NK-92 treated with Interleukin-12 subunit alpha and Interleukin-12 subunit beta, amount 100 ng/mL, for 24 hours (cell line): ENCODE measurements around the gene GJA3.
"Not testable (repeated sequence)": the region's sequence is repeated elsewhere in the genome, so short reads cannot be mapped to it uniquely, and the experiment has no call there.

ENCODE experiments used
- DNase-seq: peaks from one replicate; lab custom pipeline; 2025; lab: John Stamatoyannopoulos, UW

Gene GJA3

DNA sequence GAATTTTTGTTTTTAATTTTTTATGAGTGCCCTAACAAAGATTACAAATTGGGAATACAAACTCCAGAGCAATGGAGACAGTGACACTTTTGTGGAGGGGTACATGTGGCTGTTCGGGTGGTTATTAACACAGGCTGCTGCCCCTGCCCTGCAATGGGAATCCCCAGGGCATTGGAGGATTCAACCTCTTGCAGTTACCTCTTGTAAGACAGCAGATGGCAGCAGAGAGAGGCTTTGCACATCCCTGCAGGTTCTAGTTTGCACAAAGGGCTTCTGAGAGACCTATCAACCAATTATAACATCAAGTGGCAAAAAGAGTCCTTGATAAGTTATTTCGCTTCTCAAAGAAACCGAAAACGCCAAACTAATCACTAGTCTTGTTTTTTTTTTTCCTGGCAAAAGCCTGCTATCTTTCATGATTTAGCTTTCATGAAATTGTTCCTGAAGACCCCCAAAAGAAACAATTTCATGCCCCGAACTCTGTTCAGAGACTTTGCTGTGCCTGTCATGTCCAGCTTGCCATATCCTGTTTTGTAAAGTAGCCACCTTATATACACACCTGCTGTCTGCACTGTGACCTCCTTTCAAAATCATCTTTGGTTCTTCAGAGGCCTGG lies 21.5 kb upstream of the GJA3 start:
- peak; percentile 39 for DNase-seq

- no peak for DNase-seq
These were observed 20.3 kb upstream of the GJA3 start for GRCh38 chr13:20181188-20181587.

- no peak for DNase-seq
These were observed 17.3 kb upstream of the GJA3 start for GRCh38 chr13:20178156-20178555.

- no peak for DNase-seq
These were observed 16.4 kb upstream of the GJA3 start for GRCh38 chr13:20177049-20177831.

GRCh38 chr13:20175907-20176652 lies 15.2 kb upstream of the GJA3 start:
- no peak for DNase-seq

DNA sequence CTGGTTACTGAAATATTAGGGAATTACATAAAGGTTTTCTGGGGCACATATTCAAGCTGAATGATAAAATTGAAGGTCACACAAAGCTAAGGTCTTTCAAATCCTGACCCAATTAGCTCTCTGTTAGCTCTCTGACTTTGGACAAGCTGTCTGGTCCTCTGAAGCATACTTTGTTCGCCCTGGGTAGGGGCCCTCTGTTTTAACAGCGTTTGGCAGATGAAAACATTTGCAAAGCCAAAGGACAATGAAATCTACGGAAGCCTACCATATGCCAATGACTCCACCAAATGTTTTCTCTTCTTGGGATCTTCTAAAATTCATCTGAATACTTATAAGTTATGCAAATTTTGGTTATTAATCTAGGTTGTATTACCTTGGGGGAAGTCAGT lies 14.5 kb upstream of the GJA3 start:
- no peak for DNase-seq

- DNase-seq: peak; percentile 75
These were observed 14.0 kb upstream of the GJA3 start for GRCh38 chr13:20174656-20175405.

DNA sequence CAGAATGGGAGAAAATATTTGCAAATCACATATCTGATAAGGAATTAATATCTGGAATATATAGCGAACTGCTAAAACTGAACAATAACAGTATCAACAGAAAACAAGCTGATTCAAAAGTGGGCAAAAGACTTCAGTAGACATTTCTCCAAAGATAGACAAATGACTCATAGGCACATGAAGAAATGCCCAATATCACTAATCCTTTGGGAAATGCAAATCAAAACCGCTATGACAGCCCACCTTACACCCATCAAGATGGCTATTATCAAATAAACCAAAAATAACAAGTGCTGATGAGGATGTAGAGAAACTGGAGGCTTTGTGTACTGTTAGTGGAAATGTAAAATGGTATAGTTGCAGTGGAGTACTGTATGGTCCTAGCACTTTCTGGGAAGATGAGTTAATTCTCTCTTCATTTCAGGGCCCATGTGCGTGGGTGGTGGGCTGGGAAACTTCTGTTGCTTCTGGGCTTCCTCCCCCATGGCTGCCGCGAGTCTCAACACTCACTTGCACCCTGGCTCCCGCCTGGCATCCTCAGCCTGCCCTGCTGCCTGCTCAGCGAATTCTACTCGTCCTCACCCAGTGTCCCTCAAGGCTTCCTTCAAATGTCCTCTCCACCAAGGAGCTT lies 12.4 kb upstream of the GJA3 start:
- no peak for DNase-seq

GRCh38 chr13:20171364-20171763 lies 10.5 kb upstream of the GJA3 start:
- DNase-seq: no peak

DNA sequence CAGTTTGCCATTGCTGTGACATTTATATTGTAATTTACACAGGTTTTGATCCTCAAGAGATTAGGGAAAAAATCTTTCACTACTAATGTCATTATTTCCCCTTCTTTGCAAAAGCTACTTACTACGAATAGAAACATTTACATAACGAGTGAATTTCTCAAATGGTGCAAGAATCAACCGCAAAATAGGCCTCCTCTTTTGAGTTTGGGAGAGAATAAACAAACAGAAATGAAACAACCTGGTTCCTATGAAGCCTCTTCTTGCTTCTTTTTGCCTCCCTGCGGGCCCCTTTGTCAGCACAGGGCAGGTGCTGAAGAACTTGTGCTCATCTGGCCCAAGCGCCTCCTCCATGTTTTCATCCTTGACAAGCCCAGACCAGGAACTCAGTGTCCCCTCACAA lies 10.1 kb upstream of the GJA3 start:
- no peak for DNase-seq

DNA sequence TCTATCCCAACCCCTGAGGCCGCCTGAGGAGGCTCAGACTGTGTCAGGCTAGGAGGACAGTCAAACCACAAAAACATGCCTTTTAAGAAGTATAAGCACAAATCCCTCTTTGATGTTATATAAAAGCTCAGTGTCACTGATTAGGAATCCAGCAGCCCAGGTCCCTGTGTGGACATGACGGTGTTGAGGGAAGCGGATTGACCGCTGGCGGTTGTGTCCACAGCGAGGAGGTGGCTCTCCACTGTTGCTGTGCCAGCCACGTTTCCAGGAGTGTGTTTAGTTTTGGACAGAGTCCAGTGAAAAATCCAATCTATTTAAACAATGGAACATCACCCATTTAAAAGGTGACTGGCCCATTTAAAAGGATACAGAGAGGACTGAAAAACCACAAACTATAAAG lies 7.5 kb upstream of the GJA3 start:
- DNase-seq: no peak

- DNase-seq: no peak
These were observed 4.8 kb upstream of the GJA3 start for GRCh38 chr13:20165417-20166257.

DNA sequence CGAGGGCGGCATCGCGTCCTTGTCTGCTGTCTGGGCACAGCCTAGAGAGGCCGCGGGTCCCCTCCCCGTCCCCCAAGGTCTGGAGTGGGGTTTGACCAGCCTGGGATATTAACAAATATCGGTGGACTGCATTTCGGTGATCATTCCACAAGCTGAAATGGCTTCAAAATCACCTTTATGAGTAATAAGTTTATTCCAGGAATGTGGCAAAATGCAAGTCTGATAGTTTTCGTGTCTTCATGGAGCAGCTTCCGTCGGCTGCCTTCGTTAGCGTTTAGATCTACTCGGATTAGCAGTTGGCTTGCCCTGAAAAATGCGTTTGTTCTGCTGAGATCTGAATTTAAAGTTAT lies 1.1 kb upstream of the GJA3 start:
- no peak for DNase-seq

DNA sequence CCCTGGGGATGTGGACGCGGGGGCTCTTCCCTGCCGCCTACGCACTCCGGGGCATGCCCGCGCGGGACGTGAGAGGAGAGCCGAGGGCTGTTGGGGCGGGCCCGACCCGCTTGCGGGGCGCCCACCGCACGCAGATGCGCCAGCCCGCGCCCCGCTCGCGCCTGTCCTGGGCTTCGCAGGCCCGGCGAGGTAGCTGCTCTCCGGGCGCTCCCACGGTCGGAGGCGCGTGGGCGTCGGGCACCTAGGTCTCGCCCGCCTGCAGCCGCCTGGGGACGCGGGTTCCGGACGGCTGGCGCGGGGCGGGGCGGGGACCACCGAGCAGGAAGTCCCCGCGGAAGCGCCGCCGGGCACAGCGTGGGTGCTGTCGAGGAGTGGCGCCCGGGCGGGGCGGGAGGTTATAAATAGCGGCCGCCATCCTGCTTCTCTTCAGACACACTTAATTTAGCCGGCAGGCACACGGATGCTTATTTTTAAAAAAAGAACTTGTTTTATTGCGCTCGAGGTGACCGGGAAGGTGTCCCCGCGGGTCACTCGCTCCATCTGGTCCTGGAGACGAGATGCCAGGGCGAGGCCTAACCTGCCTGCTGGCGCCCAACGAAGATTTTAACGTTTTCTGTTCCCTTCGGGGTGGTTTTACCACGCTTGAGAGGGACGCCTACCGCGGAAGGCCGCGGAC lies 561 bp upstream of the GJA3 start:
- DNase-seq: no peak

DNA sequence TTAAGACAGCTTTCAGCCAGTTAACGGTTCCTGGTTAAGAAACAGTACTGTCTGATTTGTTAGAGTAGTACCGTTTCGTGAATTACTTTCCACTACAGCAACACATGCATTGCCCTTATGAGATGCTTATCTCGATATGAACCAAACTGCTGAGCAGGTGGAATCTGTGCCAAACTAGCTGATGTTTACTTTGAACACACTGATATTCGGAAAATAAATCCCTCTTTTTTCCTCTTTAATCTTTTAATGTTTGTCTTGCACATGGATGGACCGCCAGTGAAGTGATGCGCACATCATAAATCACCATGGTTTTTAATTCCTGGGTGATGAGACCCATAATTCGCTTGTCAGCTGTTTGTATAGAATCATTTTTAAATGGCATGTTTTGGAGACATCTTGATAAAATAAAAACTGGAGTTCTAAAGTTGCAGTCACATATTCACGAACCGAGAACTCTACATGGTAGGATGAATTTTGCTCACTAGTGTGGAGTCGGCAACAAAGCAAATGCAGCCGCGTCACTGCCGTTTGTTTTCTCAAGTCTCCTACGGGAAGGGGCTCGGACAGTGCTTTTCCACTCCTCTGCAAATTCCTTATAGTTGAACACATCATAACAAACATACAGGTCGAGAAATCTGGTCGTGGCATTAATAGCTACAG lies 1.1 kb downstream of the GJA3 start:
- DNase-seq: no peak

DNA sequence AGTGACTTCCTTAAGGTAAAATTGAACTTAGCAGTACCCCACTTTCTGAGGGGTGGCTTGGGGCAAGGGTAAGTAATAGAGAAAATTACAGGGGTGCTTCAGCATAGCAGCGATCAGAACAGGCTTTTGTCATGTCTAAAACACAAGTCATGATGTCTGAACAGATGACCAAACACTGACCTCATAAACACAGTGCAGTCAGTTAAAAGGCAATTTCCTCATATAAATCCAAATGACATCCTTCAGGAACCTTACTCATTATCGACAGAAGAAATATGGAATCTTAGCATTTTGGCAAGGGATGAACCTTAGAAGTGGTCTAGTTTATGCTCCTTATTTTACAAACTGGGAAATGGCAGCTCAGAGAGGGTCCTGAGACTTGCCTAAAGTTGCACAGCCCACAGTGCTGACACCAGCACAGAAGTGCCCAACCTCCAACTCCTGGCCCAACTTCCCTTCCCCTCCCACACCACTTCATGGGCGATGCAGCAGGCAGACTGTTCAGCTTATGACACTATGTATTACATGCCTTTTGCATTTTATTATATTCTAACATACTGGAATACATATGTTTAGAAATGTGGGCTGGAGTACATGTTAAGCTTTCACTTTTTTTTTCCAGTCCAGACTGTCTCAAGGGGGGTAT lies 3.6 kb downstream of the GJA3 start:
- DNase-seq: no peak

DNA sequence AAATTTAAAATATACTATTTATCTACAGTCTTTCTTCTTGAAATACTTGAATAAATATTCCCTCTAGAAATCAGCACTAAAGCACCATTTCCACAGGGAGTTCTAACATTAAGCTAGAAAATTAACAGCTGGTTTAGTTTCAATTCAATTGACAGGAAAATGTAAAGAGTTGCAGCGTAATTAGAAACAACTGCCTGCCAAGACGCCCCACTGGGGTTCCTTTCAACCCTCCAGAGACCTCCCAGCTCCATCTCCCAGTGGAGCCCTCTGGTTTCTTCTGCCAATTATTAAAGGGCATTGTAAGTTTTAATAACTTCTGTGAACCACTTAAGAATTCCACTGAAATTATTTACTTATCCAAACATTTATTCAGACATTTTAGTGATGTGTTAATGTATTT lies 4.2 kb downstream of the GJA3 start:
- DNase-seq: no peak

GRCh38 chr13:20153290-20153689 lies 7.6 kb downstream of the GJA3 start:
- not testable (repeated sequence) for DNase-seq

GRCh38 chr13:20151612-20152011 lies 9.2 kb downstream of the GJA3 start:
- DNase-seq: no peak

DNA sequence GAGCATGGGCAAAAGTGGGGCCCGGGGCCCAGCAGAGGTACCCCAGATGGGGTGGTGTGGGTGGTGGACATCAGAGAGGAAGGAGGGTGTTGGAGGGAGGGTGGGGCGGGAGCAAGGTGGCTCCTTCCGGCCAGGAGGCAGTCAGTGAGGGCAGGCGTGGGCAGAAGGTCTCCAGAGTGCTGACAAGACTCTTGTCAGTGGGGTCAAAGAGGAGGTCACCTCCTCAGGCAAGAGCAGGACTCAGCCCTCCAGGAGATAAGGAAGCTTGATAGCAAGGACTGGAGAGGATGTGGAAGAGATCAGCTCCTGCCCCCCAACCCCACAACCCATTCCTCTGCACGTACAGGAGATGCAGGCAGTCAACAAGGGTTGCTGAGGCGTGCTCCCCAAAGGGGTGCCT lies 9.8 kb downstream of the GJA3 start:
- DNase-seq: no peak
